Measurements from ENCODE around the gene CBLB.

- TF ChIP-seq, protein P1, sequence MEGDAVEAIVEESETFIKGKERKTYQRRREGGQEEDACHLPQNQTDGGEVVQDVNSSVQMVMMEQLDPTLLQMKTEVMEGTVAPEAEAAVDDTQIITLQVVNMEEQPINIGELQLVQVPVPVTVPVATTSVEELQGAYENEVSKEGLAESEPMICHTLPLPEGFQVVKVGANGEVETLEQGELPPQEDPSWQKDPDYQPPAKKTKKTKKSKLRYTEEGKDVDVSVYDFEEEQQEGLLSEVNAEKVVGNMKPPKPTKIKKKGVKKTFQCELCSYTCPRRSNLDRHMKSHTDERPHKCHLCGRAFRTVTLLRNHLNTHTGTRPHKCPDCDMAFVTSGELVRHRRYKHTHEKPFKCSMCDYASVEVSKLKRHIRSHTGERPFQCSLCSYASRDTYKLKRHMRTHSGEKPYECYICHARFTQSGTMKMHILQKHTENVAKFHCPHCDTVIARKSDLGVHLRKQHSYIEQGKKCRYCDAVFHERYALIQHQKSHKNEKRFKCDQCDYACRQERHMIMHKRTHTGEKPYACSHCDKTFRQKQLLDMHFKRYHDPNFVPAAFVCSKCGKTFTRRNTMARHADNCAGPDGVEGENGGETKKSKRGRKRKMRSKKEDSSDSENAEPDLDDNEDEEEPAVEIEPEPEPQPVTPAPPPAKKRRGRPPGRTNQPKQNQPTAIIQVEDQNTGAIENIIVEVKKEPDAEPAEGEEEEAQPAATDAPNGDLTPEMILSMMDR (conservative IDR thresholded peaks at IDR 0.05; ENCODE audit: low read depth, low read length), result no peak
- no peak for TF ChIP-seq MXI1 (IDR thresholded peaks at IDR 0.05; ENCODE audit: borderline replicate concordance, low read depth, low read length)
Observed at GRCh38 chr3:105865016-105865623, 3.7 kb downstream of the CBLB start.
